HG03280 (cell line): Measurements from ENCODE around the gene BICRA.
"Not testable (repeated sequence)": the region's sequence is repeated elsewhere in the genome, so short reads cannot be mapped to it uniquely, and the experiment has no call there.

Experiments
- ATAC-seq: cut with Tn5 transposase; IDR thresholded peaks from one replicate; pipeline ENCODE4 v1.9.1; 2021; ENCODE audit warnings: mild to moderate bottlenecking, moderate library complexity; ENCODE audit not compliant: unreplicated experiment

Gene BICRA

GRCh38 chr19:47626238-47626637 is 17.3 kb downstream of the BICRA start:
- no peak for ATAC-seq

GRCh38 chr19:47628078-47628771 is 19.3 kb downstream of the BICRA start:
- no peak for ATAC-seq

DNA sequence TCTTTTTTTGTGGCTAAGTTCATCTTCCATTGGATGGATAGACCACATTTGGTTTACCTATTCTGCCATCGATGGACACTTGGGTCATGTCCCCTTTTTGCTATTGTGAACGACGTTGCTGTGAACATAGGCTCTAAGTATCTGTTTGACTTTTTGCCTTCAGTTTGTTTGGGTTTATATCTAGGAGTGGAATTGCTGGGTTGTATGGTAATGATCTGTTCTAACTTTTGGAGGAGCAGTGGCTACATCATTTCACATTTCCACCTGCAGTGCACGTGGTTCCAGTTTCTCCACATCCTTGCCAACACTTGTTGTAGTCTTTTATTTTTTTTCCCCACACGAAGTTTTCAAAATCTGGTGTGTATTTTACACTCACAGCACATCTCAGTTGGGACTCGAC is 21.7 kb downstream of the BICRA start:
- ATAC-seq, result no peak

DNA sequence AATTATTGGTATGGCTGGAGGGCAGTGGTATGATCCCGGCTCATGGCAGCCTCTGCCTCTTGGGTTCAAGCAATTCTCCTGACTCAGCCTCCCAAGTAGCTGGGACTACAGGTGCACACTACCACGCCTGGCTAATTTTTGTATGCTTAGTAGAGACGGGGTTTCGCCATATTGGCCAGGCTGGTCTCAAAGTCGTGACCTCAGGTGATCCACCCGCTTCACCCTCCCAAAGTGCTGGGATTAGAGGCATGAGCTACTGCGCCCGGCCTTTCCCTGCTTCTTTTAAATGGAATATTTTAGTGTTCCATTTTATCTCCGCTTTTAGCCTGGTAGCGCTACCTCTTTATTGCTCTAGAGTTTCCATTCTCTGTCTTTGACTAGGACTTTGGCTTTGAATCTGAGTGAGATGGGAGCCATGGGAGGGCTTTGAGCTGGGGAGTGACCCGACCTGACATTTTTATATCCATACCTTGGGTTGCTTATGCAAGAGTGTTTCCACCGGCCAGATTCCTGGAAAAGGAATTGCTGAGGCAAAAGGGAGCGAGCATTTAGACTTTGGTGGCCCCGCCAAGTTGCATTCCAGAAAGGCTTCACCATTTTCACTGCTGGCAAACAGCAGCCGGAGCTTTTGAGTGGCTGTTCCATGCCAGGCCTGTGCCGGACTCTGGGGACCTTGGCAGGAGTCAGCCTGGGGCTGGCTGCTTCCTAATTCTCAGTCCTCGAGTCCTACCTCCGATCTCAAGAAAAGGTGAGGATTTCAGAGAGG is 22.9 kb downstream of the BICRA start:
- ATAC-seq, result no peak

- no peak for ATAC-seq
Observed at GRCh38 chr19:47633517-47633916, 24.6 kb downstream of the BICRA start.

DNA sequence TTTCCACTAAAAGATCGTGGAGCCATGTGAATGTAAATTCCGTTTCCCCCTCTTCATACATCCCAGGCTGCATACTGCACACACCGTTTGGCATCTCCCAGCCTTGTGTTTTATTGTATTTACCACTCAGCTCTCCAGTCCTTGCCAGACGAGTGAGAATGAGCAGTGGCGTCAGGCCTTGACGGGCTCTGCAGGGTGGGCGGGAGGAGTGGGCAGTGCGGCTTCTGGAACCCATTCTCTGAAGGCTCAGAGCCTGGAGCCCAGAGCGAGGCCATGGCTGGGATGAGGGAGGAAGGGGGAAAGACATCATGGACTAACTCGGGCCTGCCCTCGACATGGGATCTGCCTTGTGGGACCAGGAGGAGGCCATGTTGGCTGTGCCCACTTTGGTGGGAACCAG is 25.1 kb downstream of the BICRA start:
- no peak for ATAC-seq

DNA sequence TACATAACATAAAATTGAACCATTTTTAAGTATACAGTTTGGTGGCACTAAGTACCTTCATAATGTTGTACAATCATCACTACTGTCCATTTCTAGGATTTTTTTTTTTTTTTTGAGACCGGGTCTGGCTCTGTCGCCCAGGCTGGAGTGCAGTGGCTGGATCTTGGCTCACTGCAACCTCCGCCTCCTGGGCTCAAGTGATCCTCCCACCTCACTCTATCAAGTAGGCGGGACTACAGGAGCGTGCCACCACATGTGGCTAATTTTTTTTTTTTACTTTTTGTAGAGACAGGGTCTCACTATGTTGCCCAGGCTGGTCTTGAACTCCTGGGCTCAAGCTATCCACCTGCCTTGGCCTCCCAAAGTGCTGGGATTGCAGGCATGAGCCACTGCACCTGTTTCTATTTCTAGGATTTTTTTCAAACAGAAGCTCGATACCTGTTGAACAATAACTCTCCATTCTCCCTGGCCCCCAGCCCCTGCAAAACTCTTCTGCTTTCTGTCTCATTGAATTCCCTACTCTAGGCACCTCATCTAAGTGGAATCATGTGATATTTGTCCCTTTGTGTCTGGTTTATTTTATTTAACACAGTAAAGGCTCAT is 26.3 kb downstream of the BICRA start:
- not testable (repeated sequence) for ATAC-seq

DNA sequence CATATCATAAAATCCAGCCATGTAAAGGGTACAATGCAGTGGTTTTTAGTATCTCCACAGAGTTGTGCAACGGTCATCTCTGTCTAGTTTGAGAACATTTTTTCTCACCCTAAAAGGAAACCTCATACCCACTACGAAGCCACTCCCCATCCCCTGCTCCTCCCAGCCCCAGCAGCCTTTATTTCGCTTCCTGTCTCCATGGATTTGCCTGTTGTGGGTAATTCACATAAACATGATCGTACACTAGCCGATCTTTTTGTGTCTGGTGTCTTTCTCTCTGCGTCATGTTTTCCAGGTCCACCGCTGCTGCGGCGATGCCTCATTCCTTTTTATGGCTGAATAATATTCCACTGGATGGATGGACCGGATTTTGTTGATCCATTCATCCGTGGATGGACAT is 28.6 kb downstream of the BICRA start:
- ATAC-seq, result no peak

DNA sequence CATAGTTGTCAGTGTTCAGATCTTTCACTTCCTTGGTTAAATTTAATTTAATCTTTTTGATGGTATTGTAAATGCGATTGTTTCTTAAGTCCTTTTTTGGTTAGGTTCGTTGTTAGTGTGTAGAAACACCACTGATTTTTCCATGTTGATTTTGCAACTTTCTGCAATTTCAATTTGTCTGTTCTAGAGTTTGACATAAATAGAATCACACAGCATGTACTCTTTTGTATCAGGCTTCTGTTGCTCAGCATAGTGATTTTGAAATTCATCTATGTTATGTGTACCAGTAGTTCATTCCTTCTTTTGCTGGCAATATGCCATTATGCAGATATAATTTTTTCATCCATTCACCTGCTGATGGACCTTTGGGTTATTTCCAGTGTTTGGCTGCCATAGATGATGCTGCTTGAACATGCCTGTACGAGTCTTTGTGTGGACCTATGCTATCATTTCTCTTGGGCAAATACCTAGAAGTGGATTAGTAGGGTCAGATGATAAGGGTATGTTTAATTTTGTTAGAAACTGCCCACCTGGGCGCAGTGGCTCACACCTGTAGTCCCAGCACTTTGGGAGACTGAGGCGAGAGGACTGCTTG is 33.1 kb downstream of the BICRA start:
- no peak for ATAC-seq

DNA sequence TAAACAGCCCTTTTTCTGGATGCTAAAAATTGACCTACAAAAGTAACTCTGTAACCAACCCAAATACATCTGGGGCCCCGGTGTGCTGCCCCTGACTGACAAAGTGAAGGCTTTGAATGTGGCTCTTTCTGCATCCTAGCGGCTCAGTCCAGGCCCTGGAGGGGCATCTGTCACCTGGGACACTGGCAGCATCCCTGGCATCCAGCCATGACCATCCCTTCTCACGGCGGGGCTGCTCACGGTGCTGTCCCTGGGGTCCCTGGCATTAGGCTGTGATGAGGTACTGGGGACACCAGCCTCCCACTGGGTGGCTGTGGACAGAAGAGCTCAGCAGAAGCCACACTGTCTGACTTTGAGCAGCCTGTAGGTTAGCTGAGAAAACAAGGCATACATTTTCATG is 34.3 kb downstream of the BICRA start:
- no peak for ATAC-seq

DNA sequence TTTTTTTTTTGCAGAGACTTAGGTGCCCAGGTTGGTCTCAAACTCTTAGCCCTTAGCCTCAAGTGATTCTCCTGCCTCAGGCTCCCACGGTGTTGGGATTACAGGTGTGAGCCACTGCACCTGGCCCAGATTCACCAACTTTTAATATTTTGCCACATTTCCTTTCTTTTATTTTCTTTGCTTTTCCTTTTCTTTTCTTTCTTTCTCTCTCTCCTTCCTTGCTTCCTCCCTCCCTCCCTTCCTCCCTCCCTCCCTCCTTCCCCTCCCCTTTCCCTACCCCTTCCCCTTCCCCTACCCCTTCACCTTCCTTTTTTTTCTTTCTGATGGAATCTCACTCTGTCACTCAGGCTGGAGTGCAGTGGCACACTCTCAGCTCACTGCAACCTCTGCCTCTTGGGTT is 35.3 kb downstream of the BICRA start:
- ATAC-seq, result no peak

GRCh38 chr19:47644743-47645482 is 36.0 kb downstream of the BICRA start:
- no peak for ATAC-seq

- ATAC-seq, result no peak
Observed at GRCh38 chr19:47646924-47647323, 38.0 kb downstream of the BICRA start.

- ATAC-seq, result no peak
Observed at GRCh38 chr19:47649588-47649987, 40.7 kb downstream of the BICRA start.

DNA sequence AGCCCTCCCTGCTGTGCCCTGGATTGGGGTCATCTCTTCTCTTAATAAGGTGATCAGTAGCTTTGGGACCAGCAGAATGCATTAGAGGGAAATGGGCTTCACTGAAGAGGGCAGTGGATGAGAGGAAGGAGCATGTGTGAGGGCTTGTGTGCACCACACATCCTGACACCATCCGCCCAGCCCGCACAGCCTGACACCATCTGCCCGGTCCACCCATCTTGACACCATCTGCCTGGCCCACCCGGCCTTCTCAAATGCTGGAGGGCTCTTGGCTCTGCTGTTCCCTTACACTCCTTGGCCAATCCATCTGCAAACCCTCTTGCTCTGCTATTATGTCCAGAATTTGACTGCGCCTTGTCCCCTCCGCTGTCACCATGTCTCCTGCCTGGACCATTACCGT is 41.8 kb downstream of the BICRA start:
- ATAC-seq, result no peak

- no peak for ATAC-seq
Observed at GRCh38 chr19:47651132-47651531, 42.2 kb downstream of the BICRA start.

- ATAC-seq, result no peak
Observed at GRCh38 chr19:47651691-47652090, 42.8 kb downstream of the BICRA start.

- ATAC-seq, result no peak
Observed at GRCh38 chr19:47652285-47652684, 43.4 kb downstream of the BICRA start.

- ATAC-seq, result no peak
Observed at GRCh38 chr19:47653856-47654255, 44.9 kb downstream of the BICRA start.

DNA sequence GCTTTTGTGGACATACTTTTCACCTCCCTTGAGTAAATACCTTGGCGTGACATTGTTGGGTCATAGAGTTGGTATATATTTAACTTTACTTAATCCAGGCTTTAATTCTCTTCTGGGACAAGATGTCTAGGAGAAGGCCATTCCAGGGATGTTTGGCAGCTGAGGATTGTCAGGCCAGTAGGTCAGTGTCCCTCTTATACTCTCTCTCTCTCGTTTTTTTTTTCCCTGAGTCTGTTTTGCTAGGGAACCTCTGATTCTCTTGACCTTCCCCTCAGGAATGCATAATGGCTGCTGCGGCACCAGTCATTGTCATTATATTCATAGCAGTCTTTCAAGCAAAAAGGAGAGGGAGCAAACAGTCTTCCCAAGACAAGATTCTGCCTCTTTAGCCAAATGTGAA is 48.8 kb downstream of the BICRA start:
- no peak for ATAC-seq
